Endodermal cell (in vitro differentiated cells): ENCODE results near the gene NRXN2. TPM values are rescaled to one million over a fixed set of nuclear protein-coding genes. Genes with fewer than 3 reads are reported as not detected.

Source experiments
- DNase-seq: peaks from one replicate; pipeline ENCODE4 v3.0.0-alpha.2; 2017
- H3K27ac ChIP-seq: 2 replicates; pipeline ENCODE4 v1.5.1; 2013; ENCODE audit warnings: mild to moderate bottlenecking, low read depth, low read length, moderate library complexity
- H3K27me3 ChIP-seq: 2 replicates; pipeline ENCODE4 v1.6.1; 2013; ENCODE audit warnings: mild to moderate bottlenecking, low read length, moderate library complexity; ENCODE audit not compliant: insufficient read depth, control insufficient read depth, poor library complexity, severe bottlenecking
- H3K36me3 ChIP-seq: 2 replicates; pipeline ENCODE4 v1.7.0; 2013; ENCODE audit warnings: mild to moderate bottlenecking, low read length, moderate library complexity; ENCODE audit not compliant: control insufficient read depth, insufficient read depth
- H3K4me1 ChIP-seq: one replicate; pipeline ENCODE4 v1.7.0; 2013; ENCODE audit warnings: low read length; ENCODE audit not compliant: control insufficient read depth, insufficient read depth
- H3K4me3 ChIP-seq: 2 replicates; pipeline ENCODE4 v1.5.1; 2013; ENCODE audit warnings: mild to moderate bottlenecking, low read length, moderate library complexity
- H3K9ac ChIP-seq: 2 replicates; pipeline ENCODE4 v1.6.1; 2013; ENCODE audit warnings: mild to moderate bottlenecking, low read length, moderate library complexity; ENCODE audit not compliant: poor library complexity, severe bottlenecking; ENCODE audit errors: extremely low read depth
- H3K9me3 ChIP-seq: 2 replicates; pipeline ENCODE4 v1.6.1; 2013; ENCODE audit warnings: mild to moderate bottlenecking, low read length, moderate library complexity; ENCODE audit not compliant: control insufficient read depth
- H3K27ac Mint-ChIP-seq: 2 replicates; pipeline ENCODE4 v1.8.0; 2020; ENCODE audit warnings: mixed read lengths
- H3K27me3 Mint-ChIP-seq: 2 replicates; pipeline ENCODE4 v1.8.0; 2021; ENCODE audit warnings: mild to moderate bottlenecking, mixed read lengths; ENCODE audit not compliant: insufficient read depth
- H3K36me3 Mint-ChIP-seq: 2 replicates; pipeline ENCODE4 v1.8.0; 2020; ENCODE audit warnings: low read depth, mixed read lengths
- H3K4me1 Mint-ChIP-seq: 2 replicates; pipeline ENCODE4 v1.8.0; 2020; ENCODE audit warnings: mixed read lengths
- H3K4me3 Mint-ChIP-seq: 2 replicates; pipeline ENCODE4 v1.8.0; 2020; ENCODE audit warnings: mild to moderate bottlenecking, moderate library complexity, mixed read lengths
- H3K9me3 Mint-ChIP-seq: 2 replicates; pipeline ENCODE4 v1.8.0; 2020; ENCODE audit warnings: mild to moderate bottlenecking, mixed read lengths
- CTCF ChIP-seq: fragments of 200-600 bp; sonication (generic); conservative IDR thresholded peaks from 2 replicates; pipeline ENCODE4 v1.5.0; 2021; ENCODE audit warnings: antibody characterized with exemption, mild to moderate bottlenecking
- WGBS, 2 experiments: methylation state at CpG; one replicate each; pipeline versions ENCODE4 v1.1.5 to v1.1.7; 2013; ENCODE audit warnings: missing lambda C conversion rate in 2 of 2, mixed read lengths in 1 of 2; ENCODE audit not compliant: insufficient coverage in 1 of 2, insufficient read length in 1 of 2; 5-methylcytosine and 5-hydroxymethylcytosine counted together
- total RNA-seq, 2 donors: library from RNA; stranded (reverse); fragmentation: NEBNext Ultra II Directional in 1 of 2; extraction: Animal tissue kit (Norgen Biotek cat#: 25700) in 1 of 2; gene quantifications; 2 replicates in 1 of 2; 3 replicates in 1 of 2; pipeline ENCODE4 v1.2.1, GENCODE V29; 2021

The NRXN2 gene
- total RNA-seq, 2 donors from 2014 or later = 1.00 to 1.5 TPM

- Mint-ChIP-seq H3K36me3 (no peaks in the 10 kb centered on the region), H3K4me1 (no peaks in the 10 kb centered on the region), H3K4me3 (no peak overlapping the region), H3K27me3 (peaks cover 74% of the 10 kb centered on the region), H3K9me3 (peaks cover 4% of the 10 kb centered on the region), H3K27ac (no peak overlapping the region)
- no peaks in the 10 kb centered on the region for H3K4me1 ChIP-seq
- 91% methylated on average over 1 of the region's 1 CpG; no CpG with 5 or more reads in 1 of the 2 experiments for WGBS, 2 experiments
- DNase-seq = no peak
- no peak for TF ChIP-seq CTCF
- no peak overlapping the region for H3K9ac ChIP-seq
- no peak overlapping the region for H3K27ac ChIP-seq
- no peaks in the 10 kb centered on the region for H3K36me3 ChIP-seq
- H3K9me3 ChIP-seq = no peaks in the 10 kb centered on the region
- H3K27me3 ChIP-seq = peaks cover 21% of the 10 kb centered on the region
- no peak overlapping the region for H3K4me3 ChIP-seq
Observed at GRCh38 chr11:64698427-64698826, 24.6 kb downstream of the NRXN2 start.

GRCh38 chr11:64697663-64698375, 25.2 kb downstream of the NRXN2 start:
- peaks cover 26% of the 10 kb centered on the region for H3K27me3 ChIP-seq
- H3K36me3 ChIP-seq = no peaks in the 10 kb centered on the region
- Mint-ChIP-seq H3K4me3 (no peak overlapping the region), H3K27me3 (peaks cover 76% of the 10 kb centered on the region), H3K27ac (no peak overlapping the region), H3K9me3 (peaks cover 4% of the 10 kb centered on the region), H3K36me3 (no peaks in the 10 kb centered on the region), H3K4me1 (no peaks in the 10 kb centered on the region)
- no peaks in the 10 kb centered on the region for H3K9me3 ChIP-seq
- no peak overlapping the region for H3K27ac ChIP-seq
- WGBS, 2 experiments = 84 to 87% methylated on average over 5 to 7 of the region's 7 CpGs
- H3K9ac ChIP-seq = no peak overlapping the region
- no peaks in the 10 kb centered on the region for H3K4me1 ChIP-seq
- TF ChIP-seq CTCF = no peak
- H3K4me3 ChIP-seq = no peak overlapping the region
- DNase-seq = no peak

- Histone ChIP-seq H3K36me3 (no peaks in the 10 kb centered on the region), H3K27ac (no peak overlapping the region), H3K27me3 (peaks cover 40% of the 10 kb centered on the region), H3K4me1 (no peaks in the 10 kb centered on the region), H3K9ac (no peak overlapping the region), H3K9me3 (no peaks in the 10 kb centered on the region), H3K4me3 (no peak overlapping the region)
- H3K36me3 Mint-ChIP-seq = no peaks in the 10 kb centered on the region
- H3K27me3 Mint-ChIP-seq = peaks cover 89% of the 10 kb centered on the region
- no peak overlapping the region for H3K4me3 Mint-ChIP-seq
- H3K9me3 Mint-ChIP-seq = no peaks in the 10 kb centered on the region
- DNase-seq = no peak
- 84 to 85% methylated on average over 6 to 8 of the region's 8 CpGs for WGBS, 2 experiments
- no peak for TF ChIP-seq CTCF
- H3K27ac Mint-ChIP-seq = no peak overlapping the region
- H3K4me1 Mint-ChIP-seq = no peaks in the 10 kb centered on the region
Observed at GRCh38 chr11:64696045-64696444, 27.0 kb downstream of the NRXN2 start.
